ENCODE data around the gene RPTOR.
"Not testable (repeated sequence)": the region's sequence is repeated elsewhere in the genome, so short reads cannot be mapped to it uniquely, and the experiment has no call there.

The RPTOR gene

DNA sequence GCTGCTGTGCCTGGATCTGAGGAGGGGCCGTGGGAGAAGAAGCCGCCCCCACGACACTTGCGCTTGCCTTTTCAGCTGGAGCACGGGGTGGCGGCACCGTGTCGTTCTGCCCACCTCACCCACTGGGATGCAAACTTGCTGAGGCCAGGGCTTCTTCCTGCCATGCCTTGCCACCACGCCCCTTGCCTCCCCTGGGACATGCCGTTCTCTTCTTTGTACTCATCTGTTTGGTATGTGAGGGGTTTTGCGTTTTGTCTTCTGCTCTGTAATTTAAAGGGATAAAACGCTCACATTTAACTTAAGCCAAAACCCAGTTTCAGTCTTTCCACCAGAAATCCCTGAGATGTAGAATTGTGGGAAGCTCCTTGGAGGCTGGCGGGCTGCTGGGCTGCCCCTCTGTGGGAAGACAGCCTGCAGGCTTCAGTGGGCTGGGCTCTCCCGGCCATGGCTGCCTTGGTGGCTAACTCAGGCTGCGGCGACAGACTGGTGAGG, 180.2 kb downstream of the RPTOR start:
- peak; percentile 93 for DNase-seq

DNA sequence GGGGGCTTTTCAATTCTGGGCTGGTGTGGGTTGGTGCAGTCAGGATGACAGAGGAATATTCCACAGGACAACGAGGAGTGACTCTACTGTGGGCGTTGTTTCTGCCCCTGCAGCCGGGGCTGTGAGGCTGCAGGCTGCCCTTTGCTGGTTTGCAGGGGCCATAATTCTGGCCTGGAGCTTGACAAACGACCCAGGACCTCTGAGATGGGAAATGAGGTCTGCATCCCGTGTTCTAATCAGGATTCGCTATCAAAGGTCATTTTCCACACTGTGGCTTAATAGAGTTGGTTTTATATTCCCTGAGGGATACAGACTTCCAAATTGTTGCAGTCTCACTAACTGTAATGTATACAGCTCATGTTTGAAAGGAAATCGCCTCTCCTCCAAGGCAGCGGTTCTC, 180.9 kb downstream of the RPTOR start:
- DNase-seq = no peak

DNA sequence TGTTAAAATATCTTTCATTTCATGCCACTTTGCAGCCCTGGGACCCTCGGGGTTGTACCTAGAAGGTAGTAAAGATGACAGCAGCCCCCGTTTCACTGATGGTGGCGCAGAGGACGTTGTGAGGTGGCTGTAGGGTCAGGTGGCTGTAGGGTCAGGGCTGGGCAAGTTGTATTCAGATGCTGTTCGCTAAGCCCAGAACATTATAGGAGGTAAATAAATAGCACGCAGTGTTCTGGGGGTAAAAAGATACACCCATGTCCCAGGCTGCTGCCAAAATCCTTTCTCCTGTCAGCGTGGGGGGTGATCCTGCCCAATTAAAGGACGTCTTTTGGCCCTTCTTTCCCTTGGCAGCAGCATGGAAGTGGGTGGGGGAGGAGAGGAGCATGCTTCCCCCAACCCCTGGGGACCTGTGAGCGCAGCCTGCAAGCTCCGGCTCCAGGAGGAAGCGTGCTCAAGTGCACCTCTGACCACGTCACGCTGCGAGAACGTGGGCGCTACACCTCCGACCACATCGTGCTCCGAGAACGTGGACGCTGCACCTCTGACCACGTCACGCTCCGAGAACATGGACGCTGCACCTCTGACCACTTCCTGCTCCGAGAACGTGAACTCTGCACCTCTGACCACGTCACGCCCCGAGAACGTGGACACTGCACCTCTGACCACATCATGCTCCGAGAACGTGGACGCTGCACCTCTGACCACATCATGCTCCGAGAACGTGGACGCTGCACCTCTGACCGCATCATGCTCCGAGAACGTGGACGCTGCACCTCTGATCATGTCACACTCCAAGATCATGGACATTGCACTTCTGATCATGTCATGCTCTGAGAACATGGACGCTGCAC, 182.1 kb downstream of the RPTOR start:
- no peak for DNase-seq

DNA sequence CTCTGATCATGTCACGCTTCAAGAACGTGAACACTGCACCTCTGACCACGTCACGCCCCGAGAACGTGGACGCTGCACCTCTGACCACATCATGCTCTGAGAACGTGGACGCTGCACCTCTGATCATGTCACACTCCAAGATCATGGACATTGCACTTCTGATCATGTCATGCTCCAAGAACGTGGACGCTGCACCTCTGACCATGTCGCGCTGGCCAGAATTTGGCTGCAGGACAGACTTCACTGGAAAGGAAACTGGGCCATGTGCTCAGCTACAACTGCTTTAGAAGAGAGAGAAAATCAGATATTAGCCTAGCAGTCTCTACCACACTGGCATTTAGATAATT, 182.7 kb downstream of the RPTOR start:
- no peak for DNase-seq

DNA sequence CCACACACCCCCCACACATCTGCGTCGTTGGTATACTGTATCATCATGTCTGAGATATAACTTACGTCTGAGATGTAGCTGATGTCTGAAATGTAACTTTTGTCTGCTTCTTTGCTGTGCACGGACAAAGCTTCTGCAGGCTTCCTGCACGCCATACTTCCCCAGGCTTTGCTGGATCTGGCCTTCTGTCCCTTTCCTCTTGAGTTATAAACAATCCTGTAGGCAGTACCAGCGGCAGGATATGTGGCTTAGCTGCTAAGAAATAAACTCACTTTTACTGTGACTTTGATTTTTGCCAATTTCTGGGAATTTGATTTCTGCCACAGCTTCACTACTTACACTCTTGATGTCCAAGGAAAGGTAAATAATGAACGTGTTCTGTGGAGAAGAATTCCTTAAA, 184.4 kb downstream of the RPTOR start:
- no peak for DNase-seq

DNA sequence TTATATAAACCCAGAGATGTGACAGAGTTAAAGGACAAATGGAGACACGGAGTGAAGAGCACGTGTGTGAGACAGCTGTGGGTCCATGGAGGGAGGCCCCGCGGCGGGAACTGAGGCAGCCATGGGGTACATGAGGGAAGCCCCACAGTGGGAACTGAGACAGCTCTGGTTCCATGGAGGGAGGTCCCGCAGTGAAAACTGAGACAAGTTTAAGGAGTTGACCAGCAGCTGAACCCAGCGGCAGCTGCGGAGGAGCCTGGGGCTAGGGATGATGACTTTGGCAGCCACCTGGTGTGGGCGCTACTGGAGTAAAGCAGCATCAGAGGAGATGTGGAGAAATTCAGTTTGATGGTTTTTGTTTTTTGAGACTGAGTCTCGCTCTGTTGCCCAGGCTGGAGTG, 185.1 kb downstream of the RPTOR start:
- no peak for DNase-seq

DNA sequence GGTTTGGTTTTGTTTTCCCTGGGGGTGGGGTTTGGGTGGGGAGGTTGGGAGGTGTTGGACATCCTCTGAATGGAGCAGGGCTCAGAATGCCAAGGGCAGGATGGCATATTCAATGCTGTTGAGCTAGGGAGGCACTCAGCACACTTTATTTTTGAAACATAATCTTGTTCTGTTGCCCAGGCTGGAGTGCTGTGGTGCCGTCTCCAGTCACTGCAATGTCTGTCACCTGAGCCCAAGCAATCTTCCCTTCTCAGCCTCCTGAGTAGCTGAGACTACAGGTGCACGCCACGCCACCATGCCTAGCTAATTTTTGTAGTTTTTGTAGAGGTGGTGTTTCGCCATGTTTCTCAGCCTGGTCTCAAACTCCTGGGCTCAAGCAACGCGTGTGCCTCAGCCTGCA, 186.1 kb downstream of the RPTOR start:
- no peak for DNase-seq

DNA sequence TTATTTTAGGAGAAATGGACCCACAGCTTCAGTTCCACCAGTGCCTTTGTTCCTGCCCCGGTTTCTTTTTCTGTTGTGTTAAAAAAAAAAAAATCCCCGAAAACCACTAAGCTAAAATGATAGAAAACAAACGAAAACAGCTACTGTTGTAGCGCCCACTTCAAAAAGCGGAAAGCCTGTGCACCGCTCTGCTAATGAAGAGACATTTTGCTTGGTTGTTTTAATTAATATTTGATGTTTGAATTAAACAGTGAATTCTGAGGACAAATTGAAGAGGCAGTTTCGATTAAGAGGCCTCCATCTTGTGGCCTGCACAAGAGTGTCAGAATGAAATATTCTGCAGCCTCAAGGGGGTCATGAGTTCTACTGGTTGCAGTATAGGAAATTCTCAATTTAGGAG, 186.7 kb downstream of the RPTOR start:
- DNase-seq = no peak

DNA sequence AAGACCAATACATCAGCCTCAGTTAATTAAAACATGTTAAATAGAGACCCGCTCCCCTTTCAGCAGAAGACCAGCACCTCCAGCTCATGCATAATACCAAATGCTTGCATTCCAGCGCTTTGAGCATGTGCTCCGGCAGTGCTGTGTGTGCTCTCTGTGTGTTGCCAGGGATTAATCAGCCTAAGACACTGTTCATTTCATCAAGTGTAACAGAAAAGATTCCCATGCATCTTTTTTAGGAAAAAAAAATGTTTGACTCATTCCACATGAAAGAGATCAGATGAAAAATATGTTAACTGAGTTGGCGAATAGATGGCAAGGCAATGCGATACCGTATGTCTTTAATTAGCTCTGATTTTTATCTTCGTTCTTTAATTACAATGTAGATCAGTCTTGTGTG, 187.6 kb downstream of the RPTOR start:
- DNase-seq = peak; percentile 88

DNA sequence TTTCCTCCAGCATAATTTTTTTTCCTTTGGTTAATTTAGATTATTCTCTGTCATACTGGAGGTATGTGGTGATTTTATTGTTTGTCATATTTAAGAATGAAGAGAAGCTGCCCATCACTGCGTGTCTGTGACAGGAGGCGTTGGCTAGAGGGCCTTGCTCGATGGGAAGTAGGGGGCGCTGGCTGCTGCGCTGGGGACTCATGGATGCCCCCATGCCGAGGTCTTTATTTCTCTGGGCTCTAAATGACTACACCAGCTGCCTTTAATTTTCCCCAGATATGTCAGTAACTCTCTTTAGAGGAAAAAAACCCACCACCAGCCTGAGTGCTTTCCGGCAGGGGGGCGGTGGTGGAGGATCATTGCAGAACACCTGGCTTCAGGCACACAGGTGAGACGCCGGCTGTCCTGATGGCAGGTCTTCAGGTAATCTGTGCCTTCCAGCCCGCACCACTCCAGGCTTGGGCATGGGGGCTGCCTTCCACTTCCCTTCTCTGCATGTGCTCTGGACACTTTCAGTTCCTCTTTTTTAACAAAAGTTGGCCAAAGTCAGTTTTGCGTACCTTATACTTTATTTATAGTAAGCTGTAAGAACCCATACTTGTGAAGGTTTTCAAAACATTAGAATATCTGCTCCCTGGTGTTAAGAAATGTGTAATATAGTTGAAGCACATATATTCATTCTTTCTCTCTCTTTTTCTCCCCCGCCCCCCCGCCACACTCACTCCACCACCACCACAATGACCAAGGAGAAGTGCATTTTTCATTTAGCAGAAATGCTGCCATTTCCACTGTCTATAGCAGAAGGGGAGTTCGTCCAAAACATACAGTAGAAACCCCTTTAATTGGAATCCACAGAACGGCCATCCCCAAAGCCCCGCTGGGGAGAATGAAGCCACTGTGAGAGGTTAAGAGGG, 192.7 kb downstream of the RPTOR start:
- no peak for DNase-seq

DNA sequence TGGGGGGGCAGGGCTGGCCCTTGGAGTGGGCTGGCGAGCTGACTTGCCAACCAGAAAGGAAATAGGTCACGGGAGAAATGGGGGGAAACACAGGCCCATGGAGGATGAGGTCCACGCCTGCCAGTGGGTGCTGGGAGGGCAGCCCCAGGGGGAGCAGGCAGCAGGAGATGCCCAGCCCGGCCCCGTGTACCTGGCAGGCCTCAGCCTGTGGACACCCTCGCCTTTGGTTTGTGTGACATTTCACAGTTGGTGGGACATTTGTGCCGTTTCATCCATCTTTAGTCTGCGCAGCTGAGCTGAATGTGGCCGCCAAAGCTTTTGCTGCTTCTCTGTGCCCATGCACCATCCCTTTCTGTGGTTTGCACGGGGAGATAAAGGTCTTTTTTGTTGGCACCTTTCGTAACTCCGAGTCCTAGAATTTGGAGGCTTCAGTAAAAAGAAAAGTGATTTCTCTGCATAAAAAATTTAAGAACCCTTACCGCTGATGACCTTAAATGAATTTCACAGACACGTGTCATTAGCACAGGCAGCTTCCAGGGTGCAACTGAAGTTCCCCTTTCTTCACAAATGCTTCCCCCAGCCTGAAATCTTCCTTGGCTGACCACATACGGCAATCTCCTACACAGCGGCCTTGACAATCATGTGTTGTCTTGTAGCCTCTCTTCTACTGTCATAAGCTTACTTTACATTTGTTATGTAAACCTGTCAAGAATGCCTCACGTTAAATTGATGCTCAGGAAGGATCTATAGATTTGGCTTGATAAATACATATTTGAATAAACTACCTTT, 193.6 kb downstream of the RPTOR start:
- DNase-seq = no peak

DNA sequence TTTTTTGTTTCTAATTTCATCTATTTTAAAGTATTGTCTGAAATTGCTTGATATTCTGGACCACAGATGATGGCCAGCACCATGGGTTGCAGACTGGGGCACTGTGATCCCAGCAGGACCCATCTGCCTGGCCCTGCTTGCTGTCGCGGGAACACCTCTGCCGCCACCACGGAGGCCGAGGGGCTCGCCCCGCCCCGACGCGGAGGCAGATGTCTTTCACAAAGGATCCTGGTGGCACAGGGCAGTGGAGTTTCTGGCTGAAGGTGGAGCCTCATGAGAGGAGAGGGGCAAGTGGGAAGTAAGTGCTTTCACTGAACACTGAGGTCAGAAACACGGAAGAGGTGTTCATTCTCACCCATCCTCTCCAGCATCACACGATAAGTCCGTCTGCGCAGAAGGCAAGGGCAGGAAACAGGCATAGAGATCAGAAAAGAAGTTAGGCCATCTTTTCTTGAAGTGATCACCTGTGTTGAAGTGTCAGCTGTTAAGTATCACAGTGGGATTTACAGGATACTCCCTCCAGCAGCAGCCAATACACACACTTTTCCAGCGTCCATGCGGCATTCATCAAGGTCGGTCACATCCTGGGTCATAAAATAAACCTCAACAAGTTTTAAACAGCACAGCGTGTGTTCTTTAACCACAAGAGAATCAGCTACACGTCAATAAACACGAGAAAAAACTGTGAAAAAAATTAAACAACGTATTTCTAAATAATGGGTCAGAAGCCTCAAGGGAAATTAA, 194.5 kb downstream of the RPTOR start:
- no peak for DNase-seq

DNA sequence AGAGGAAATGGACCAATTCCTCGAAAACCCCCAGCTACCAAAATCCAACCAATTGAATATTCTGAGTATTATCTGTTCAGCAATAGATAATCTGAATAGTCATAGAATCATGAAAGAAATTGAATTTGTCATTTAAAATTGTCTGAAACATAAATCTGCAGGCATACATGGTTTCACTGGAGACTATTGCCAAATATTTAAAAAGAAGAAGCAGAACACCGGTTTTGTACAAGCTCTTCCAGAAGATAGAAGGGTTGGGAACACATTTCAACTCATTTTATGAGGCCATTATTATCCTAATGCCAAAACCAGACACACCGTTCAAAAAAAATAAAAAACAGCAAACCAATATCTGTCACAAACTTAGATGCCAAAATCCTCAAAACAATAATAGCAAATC, 195.5 kb downstream of the RPTOR start:
- no peak for DNase-seq

DNA sequence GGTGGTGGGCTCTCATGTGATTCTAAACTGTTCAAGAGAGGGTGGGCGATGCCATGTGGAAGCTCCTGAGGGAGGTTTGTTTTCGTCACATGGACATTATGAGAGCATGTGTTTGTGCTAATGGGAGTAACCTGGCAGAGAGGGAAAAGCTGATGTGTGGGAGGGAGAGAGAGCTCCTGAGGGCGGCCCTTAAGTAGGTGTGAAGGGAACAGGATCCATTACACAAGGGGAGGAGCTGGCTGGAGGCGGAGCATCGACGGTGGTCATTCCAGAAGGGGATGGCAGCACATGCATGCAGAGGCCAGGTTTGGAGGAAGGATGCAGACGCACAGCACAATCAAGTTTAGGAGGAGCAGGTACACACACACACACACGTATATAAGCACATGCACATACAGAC, 197.5 kb downstream of the RPTOR start:
- no peak for DNase-seq

DNA sequence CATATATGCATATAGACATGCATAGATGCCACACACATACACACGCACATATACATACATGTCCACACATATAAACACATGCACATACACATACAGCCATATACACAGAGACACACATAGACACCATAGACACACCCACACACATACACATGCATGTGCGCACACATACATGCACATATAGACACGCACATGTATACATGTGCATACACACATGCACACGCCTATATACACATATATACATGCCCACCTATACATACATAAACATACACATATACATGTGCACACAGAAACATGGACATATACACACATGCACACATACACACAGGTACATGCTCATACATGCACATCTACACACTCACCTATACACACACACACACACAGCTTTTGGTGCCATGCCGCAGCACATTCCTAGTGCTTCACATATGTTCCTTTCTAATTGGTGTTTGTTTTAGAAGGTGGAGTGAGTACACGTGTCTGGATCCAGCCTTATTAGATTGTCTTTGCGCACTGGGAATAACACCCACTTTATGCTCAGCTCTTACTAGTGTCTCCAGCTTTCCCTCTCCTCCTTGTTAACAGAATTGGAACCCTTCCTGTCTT, 198.0 kb downstream of the RPTOR start:
- DNase-seq = no peak

DNA sequence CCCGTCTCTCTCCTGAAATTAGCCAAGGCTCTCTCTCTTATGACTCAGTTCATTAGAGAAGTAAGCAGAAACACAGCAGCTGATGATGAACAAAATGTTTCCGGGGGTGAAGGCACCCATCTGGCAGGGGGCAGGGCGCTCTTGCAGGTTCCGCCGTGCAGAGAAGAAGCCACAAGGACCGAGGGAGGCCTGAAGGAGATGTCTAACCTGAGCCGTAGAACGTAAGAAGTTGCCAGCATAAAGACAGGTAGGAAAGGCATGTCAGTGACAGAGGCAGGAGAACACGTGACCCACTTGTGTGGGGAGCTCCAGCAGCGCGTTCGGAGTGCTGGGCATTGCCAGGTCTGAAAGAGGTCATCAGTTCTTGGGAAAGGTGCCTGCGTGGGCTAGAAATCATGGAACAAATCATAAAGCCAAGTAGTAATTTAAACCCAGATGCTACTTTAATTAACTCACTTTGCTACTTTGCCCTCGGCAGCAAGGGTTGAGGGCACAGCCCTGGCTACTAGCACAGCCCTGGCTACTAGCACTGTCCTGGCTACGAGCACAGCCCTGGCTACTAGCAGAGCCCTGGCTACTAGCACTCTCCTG, 198.6 kb downstream of the RPTOR start:
- no peak for DNase-seq

DNA sequence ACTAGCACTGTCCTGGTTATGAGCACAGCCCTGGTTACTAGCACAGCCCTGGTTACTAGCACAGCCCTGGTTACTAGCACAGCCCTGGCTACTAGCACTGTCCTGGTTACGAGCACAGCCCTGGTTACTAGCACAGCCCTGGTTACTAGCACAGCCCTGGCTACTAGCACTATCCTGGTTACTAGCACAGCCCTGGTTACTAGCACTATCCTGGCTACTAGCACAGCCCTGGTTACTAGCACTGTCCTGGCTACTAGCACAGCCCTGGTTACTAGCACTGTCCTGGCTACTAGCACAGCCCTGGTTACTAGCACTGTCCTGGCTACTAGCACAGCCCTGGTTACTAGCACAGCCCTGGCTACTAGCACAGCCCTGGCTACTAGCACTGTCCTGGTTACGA, 199.3 kb downstream of the RPTOR start:
- DNase-seq = not testable (repeated sequence)

DNA sequence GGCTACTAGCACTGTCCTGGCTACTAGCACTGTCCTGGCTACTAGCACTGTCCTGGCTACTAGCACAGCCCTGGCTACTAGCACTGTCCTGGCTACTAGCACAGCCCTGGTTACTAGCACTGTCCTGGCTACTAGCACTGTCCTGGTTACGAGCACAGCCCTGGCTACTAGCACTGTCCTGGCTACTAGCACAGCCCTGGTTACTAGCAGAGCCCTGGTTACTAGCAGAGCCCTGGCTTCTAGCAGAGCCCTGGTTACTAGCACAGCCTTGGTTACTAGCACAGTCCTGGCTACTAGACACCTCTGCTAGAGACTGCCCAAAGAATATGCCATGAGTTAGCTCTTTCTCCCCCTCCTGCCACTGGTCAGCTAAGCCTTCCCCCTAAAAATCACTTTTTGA, 200.1 kb downstream of the RPTOR start:
- not testable (repeated sequence) for DNase-seq

DNA sequence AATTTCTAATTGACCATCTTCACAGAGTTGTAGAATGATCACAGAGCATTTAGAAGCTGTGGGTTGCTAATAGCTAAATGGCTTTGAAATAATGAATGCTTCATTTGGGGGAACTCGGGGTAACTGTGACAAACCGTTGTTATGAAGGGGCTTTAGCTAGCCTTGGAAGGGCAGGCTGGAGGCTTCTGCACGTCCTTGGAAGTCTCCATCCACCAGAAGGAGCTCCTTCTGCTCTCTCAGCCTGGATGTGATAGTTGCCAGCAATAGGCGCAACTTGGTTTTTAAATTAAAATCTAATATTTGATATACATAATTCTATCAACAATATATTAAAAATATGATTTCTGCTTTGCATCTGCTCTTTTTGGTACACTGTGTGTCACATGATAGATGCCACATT, 200.5 kb downstream of the RPTOR start:
- no peak for DNase-seq

DNA sequence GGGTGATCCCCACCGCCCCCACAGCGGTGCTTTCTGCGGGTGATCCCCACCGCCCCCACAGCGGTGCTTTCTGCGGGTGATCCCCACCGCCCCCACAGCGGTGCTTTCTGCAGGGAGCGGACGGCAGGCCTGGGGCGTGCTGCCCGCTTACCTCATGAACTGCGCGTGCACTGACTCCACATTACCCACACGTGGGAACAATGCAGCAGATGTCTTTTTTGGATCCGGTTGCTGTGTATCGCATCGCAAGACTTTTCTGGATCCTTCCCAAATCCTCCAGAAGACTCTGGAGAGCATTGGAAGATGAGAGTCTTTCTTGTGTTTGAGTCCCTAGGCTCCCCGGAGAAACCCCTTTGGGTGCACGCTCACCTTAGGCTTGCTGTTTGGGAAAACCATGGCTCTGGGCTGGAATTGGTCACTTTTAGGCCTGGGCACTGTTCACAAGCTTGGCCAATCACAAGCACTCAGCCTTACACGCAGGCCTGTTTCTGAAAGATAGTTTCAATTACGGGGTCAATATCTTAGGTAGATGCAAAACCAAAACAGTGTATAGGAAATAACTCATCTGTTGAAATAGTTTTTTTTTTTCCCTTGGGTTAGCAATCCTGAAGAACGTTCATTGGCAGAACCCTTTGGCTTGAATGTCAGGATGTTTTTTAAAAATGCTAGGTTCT, 201.8 kb downstream of the RPTOR start:
- no peak for DNase-seq

DNA sequence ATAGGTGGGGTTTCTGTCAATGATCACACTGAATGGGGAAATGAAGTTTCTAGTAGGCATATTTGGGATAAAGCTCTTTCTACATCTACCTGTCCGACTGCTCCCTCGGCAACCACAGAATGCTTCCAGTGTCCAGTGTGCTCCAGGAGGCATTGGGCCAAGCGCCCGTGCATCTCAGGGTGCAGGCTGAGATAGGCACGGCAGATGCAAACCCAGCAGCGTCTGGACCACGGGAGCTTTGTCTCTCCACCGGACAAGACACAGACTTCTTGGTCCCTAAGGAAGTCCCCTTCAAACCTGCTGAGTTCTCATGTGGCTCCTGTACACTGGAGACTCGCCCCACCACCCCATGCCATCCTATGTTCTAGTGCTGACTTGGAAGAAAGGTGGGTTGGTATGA, 202.8 kb downstream of the RPTOR start:
- DNase-seq = no peak

Data from fibroblast of skin of scalp (primary cell).